ENCODE results near the gene RBM6. TPM values are rescaled to one million over a fixed set of nuclear protein-coding genes. Genes with fewer than 3 reads are reported as not detected.
"Not testable (repeated sequence)": the region's sequence is repeated elsewhere in the genome, so short reads cannot be mapped to it uniquely, and the experiment has no call there.

The RBM6 gene
- total RNA-seq (2014; rRNA removed; shearing (Covaris generic)) = 51.0 and 58.1 TPM in 2 replicates

- Histone ChIP-seq H3K4me3 (peak within 1 kb of the TSS; percentile 78), H3K27me3 (no peaks in the 10 kb centered on the region), H3K9me3 (replicated peaks) (no peaks in the 10 kb centered on the region), H3K36me3 (no peaks in the 10 kb centered on the region), H3K4me1 (no peaks in the 10 kb centered on the region), H3K27ac (peak within 1 kb of the TSS; percentile 74)
- peak; percentile 97 for DNase-seq
Observed at GRCh38 chr3:49939858-49940666, at the start of gene RBM6. Gene RBM6, plus strand, starts transcription at chr3:49940150. Its CDS starts 22,492 bp downstream, at chr3:49962642.

GRCh38 chr3:49895791-49896190, 44.2 kb upstream of the RBM6 start:
- Histone ChIP-seq H3K9me3 (replicated peaks) (no peaks in the 10 kb centered on the region), H3K4me3 (no peak overlapping the region), H3K27me3 (no peaks in the 10 kb centered on the region), H3K4me1 (no peaks in the 10 kb centered on the region), H3K36me3 (no peaks in the 10 kb centered on the region), H3K27ac (no peak overlapping the region)
- DNase-seq = no peak

- no peaks in the 10 kb centered on the region for H3K4me1 ChIP-seq
- H3K9me3 ChIP-seq (replicated peaks) = no peaks in the 10 kb centered on the region
- H3K4me3 ChIP-seq = no peak overlapping the region
- no peaks in the 10 kb centered on the region for H3K36me3 ChIP-seq
- DNase-seq = no peak
- H3K27me3 ChIP-seq = no peaks in the 10 kb centered on the region
- H3K27ac ChIP-seq = no peak overlapping the region
Observed at GRCh38 chr3:49896345-49896744, 43.6 kb upstream of the RBM6 start.

GRCh38 chr3:49898991-49899390, 41.0 kb upstream of the RBM6 start:
- Histone ChIP-seq H3K4me1 (no peaks in the 10 kb centered on the region), H3K4me3 (no peak overlapping the region), H3K36me3 (no peaks in the 10 kb centered on the region), H3K27ac (no peak overlapping the region), H3K27me3 (no peaks in the 10 kb centered on the region), H3K9me3 (replicated peaks) (no peaks in the 10 kb centered on the region)
- no peak for DNase-seq

- no peaks in the 10 kb centered on the region for H3K36me3 ChIP-seq
- H3K27ac ChIP-seq = no peak overlapping the region
- DNase-seq = peak; percentile 17 to 54
- no peak overlapping the region for H3K4me3 ChIP-seq
- no peaks in the 10 kb centered on the region for H3K4me1 ChIP-seq
- no peaks in the 10 kb centered on the region for H3K27me3 ChIP-seq
- no peaks in the 10 kb centered on the region for H3K9me3 ChIP-seq (replicated peaks)
Observed at GRCh38 chr3:49899815-49900214, 40.1 kb upstream of the RBM6 start.

GRCh38 chr3:49900491-49901153, 39.3 kb upstream of the RBM6 start:
- H3K4me1 ChIP-seq = no peaks in the 10 kb centered on the region
- H3K27me3 ChIP-seq = no peaks in the 10 kb centered on the region
- DNase-seq = no peak
- H3K4me3 ChIP-seq = no peak overlapping the region
- no peak overlapping the region for H3K27ac ChIP-seq
- H3K36me3 ChIP-seq = no peaks in the 10 kb centered on the region
- no peaks in the 10 kb centered on the region for H3K9me3 ChIP-seq (replicated peaks)

- H3K4me1 ChIP-seq = no peaks in the 10 kb centered on the region
- H3K27ac ChIP-seq = no peak overlapping the region
- no peaks in the 10 kb centered on the region for H3K27me3 ChIP-seq
- H3K36me3 ChIP-seq = no peaks in the 10 kb centered on the region
- no peak for DNase-seq
- H3K9me3 ChIP-seq (replicated peaks) = no peaks in the 10 kb centered on the region
- no peak overlapping the region for H3K4me3 ChIP-seq
Observed at GRCh38 chr3:49901366-49902339, 38.3 kb upstream of the RBM6 start.

- H3K4me1 ChIP-seq = no peaks in the 10 kb centered on the region
- no peaks in the 10 kb centered on the region for H3K9me3 ChIP-seq (replicated peaks)
- no peak overlapping the region for H3K27ac ChIP-seq
- H3K27me3 ChIP-seq = no peaks in the 10 kb centered on the region
- DNase-seq = no peak
- H3K36me3 ChIP-seq = no peaks in the 10 kb centered on the region
- H3K4me3 ChIP-seq = no peak overlapping the region
Observed at GRCh38 chr3:49902511-49903345, 37.2 kb upstream of the RBM6 start.

GRCh38 chr3:49903451-49904424, 36.2 kb upstream of the RBM6 start, which contains the start of gene MST1R:
Gene MST1R, minus strand, starts transcription at chr3:49903873. Its CDS starts 264 bp downstream, at chr3:49903609.
- H3K4me3 ChIP-seq = no peak within 1 kb of the TSS
- H3K27me3 ChIP-seq = no peaks in the 10 kb centered on the region
- no peaks in the 10 kb centered on the region for H3K36me3 ChIP-seq
- H3K9me3 ChIP-seq (replicated peaks) = no peaks in the 10 kb centered on the region
- H3K4me1 ChIP-seq = no peaks in the 10 kb centered on the region
- DNase-seq = no peak
- H3K27ac ChIP-seq = no peak within 1 kb of the TSS

- H3K27me3 ChIP-seq; DNase-seq; H3K4me1 ChIP-seq; H3K27ac ChIP-seq; H3K36me3 ChIP-seq; H3K4me3 ChIP-seq; H3K9me3 ChIP-seq (replicated peaks): not testable (repeated sequence)
Observed at GRCh38 chr3:49904448-49904847, 35.5 kb upstream of the RBM6 start.

GRCh38 chr3:49906073-49906743, 33.7 kb upstream of the RBM6 start:
- H3K27ac ChIP-seq = no peak overlapping the region
- no peaks in the 10 kb centered on the region for H3K27me3 ChIP-seq
- DNase-seq = peak; percentile 31 to 44
- no peak overlapping the region for H3K4me3 ChIP-seq
- H3K9me3 ChIP-seq (replicated peaks) = no peaks in the 10 kb centered on the region
- H3K36me3 ChIP-seq = no peaks in the 10 kb centered on the region
- no peaks in the 10 kb centered on the region for H3K4me1 ChIP-seq

- Histone ChIP-seq H3K4me1 (no peaks in the 10 kb centered on the region), H3K36me3 (no peaks in the 10 kb centered on the region), H3K27me3 (no peaks in the 10 kb centered on the region), H3K9me3 (replicated peaks) (no peaks in the 10 kb centered on the region), H3K4me3 (no peak overlapping the region), H3K27ac (no peak overlapping the region)
- no peak for DNase-seq
Observed at GRCh38 chr3:49908373-49909199, 31.4 kb upstream of the RBM6 start.

Data from SJCRH30 (cell line).